HL-60 (cell line): ENCODE measurements around the gene RNF121.

Source experiments
- GABPA ChIP-seq: IDR thresholded peaks from 2 replicates; pipeline ENCODE4 v1.6.1; 2012; ENCODE audit warnings: low read depth
- TF ChIP-seq, protein P1 (sequence below): IDR thresholded peaks from one replicate; pipeline ENCODE4 v1.5.1; 2011; ENCODE audit warnings: low read length, control low read depth, inconsistent platforms; ENCODE audit not compliant: insufficient read depth
- TF ChIP-seq, protein P2 (sequence below): IDR thresholded peaks from 2 replicates; pipeline ENCODE4 v1.6.1; 2012; ENCODE audit warnings: low read depth; ENCODE audit not compliant: insufficient replicate concordance

DNA sequence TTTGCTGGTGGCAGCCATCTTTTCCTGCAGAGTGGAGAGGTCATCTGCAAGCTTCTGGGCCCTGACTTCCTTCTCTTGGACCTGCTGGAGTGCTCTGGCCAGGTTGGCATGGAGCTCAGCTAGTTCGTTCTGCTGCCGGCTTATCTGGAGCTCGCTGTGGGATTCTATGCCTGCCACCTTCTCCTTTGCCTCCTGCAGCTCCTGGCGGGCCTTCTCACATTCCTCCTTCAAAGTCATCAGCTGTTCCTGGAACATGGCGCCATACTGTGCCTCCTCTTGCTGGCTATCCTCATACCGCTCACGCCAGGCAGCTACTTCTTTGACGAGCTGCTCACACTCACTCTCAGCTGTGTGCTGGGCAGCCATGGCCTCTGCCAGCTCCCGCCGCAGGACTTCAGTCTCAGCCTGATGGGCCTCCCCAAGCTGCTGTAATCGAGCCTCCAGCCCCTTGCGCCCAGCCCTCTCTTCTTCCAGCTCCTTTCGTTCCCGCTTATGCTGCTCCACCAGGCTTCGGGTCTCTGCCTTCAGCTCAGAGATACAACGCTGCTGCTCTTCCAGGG lies 86.0 kb downstream of the RNF121 start:
- TF ChIP-seq, protein P1, sequence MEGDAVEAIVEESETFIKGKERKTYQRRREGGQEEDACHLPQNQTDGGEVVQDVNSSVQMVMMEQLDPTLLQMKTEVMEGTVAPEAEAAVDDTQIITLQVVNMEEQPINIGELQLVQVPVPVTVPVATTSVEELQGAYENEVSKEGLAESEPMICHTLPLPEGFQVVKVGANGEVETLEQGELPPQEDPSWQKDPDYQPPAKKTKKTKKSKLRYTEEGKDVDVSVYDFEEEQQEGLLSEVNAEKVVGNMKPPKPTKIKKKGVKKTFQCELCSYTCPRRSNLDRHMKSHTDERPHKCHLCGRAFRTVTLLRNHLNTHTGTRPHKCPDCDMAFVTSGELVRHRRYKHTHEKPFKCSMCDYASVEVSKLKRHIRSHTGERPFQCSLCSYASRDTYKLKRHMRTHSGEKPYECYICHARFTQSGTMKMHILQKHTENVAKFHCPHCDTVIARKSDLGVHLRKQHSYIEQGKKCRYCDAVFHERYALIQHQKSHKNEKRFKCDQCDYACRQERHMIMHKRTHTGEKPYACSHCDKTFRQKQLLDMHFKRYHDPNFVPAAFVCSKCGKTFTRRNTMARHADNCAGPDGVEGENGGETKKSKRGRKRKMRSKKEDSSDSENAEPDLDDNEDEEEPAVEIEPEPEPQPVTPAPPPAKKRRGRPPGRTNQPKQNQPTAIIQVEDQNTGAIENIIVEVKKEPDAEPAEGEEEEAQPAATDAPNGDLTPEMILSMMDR = no peak
- TF ChIP-seq, protein P2, sequence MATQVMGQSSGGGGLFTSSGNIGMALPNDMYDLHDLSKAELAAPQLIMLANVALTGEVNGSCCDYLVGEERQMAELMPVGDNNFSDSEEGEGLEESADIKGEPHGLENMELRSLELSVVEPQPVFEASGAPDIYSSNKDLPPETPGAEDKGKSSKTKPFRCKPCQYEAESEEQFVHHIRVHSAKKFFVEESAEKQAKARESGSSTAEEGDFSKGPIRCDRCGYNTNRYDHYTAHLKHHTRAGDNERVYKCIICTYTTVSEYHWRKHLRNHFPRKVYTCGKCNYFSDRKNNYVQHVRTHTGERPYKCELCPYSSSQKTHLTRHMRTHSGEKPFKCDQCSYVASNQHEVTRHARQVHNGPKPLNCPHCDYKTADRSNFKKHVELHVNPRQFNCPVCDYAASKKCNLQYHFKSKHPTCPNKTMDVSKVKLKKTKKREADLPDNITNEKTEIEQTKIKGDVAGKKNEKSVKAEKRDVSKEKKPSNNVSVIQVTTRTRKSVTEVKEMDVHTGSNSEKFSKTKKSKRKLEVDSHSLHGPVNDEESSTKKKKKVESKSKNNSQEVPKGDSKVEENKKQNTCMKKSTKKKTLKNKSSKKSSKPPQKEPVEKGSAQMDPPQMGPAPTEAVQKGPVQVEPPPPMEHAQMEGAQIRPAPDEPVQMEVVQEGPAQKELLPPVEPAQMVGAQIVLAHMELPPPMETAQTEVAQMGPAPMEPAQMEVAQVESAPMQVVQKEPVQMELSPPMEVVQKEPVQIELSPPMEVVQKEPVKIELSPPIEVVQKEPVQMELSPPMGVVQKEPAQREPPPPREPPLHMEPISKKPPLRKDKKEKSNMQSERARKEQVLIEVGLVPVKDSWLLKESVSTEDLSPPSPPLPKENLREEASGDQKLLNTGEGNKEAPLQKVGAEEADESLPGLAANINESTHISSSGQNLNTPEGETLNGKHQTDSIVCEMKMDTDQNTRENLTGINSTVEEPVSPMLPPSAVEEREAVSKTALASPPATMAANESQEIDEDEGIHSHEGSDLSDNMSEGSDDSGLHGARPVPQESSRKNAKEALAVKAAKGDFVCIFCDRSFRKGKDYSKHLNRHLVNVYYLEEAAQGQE = no peak
- TF ChIP-seq GABPA = no peak
